ENCODE measurements around the gene NTN3.

DNA sequence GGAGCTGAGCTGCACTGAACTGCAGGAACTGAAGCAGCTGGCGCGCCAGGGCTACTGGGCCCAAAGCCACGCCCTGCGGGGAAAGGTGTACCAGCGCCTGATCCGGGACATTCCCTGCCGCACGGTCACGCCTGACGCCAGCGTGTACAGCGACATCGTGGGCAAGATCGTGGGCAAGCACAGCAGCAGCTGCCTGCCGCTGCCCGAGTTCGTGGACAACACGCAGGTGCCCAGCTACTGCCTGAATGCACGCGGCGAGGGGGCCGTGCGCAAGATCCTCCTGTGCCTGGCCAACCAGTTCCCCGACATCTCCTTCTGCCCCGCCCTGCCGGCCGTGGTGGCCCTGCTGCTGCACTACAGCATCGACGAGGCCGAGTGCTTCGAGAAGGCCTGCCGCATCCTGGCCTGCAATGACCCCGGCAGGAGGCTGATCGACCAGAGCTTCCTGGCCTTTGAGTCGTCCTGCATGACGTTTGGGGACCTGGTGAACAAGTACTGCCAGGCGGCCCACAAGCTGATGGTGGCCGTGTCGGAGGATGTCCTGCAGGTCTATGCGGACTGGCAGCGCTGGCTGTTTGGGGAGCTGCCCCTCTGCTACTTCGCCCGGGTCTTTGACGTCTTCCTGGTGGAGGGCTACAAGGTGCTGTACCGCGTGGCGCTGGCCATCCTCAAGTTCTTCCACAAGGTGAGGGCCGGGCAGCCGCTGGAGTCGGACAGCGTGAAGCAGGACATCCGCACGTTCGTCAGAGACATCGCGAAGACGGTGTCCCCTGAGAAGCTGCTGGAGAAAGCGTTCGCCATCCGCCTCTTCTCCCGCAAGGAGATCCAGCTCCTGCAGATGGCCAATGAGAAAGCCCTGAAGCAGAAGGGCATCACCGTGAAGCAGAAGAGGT is 25.4 kb downstream of the NTN3 start:
- TF ChIP-seq, protein P1, sequence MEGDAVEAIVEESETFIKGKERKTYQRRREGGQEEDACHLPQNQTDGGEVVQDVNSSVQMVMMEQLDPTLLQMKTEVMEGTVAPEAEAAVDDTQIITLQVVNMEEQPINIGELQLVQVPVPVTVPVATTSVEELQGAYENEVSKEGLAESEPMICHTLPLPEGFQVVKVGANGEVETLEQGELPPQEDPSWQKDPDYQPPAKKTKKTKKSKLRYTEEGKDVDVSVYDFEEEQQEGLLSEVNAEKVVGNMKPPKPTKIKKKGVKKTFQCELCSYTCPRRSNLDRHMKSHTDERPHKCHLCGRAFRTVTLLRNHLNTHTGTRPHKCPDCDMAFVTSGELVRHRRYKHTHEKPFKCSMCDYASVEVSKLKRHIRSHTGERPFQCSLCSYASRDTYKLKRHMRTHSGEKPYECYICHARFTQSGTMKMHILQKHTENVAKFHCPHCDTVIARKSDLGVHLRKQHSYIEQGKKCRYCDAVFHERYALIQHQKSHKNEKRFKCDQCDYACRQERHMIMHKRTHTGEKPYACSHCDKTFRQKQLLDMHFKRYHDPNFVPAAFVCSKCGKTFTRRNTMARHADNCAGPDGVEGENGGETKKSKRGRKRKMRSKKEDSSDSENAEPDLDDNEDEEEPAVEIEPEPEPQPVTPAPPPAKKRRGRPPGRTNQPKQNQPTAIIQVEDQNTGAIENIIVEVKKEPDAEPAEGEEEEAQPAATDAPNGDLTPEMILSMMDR (IDR thresholded peaks at IDR 0.05; ENCODE audit: poor library complexity): no peak
- TF ChIP-seq EZH2 (IDR thresholded peaks at IDR 0.05; ENCODE audit: borderline replicate concordance): no peak

All from hepatocyte (in vitro differentiated cells).